ENCODE measurements around the gene GCN1. TPM values are rescaled to one million over a fixed set of nuclear protein-coding genes. Genes with fewer than 3 reads are reported as not detected.

Gene GCN1
- total and polyA plus RNA-seq, 4 donors, result 19.3 to 93.6 (median 53.1) TPM

DNA sequence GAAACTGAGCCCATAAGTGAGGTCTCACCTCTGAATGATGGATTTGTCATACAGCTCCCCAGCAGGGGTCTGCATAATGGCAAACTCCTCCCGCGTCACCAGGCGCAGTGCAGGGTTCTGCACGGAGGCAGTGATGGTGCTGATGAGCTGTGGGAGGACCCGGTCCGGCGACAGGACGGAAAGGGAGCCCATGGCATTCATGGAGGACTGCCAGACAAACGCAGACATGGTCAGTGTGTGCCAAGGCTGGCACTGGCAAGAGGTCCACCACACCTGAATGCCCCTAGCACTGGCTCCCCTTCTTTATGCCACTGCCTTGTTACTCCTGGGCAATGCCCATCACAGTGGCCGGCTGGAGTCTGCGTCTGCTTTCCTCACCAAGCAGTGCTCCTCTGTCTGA lies 32.7 kb downstream of the GCN1 start:
- Histone ChIP-seq H3K27me3 (ENCODE audit: control insufficient read depth in 3 of 3, insufficient read depth in 3 of 3, low read length in 2 of 3) (no peaks in the 10 kb centered on the region), H3K27ac (ENCODE audit: low read depth in 1 of 2, low read length in 1 of 2) (no peak overlapping the region), H3K36me3 (ENCODE audit: control insufficient read depth in 4 of 4, insufficient read depth in 4 of 4, low read length in 4 of 4) (peaks cover 41 to 73% (median 55%) of the 10 kb centered on the region in 4 donors), H3K9ac (ENCODE audit: insufficient read depth in 1 of 2, low read length in 2 of 2) (no peak overlapping the region), H3K4me3 (no peak overlapping the region), H3K4me1 (ENCODE audit: control insufficient read depth in 5 of 5, insufficient read depth in 5 of 5, low read length in 5 of 5) (no peaks in the 10 kb centered on the region), H3K9me3 (ENCODE audit: control insufficient read depth in 4 of 4, insufficient read depth in 3 of 4, low read length in 3 of 4) (no peaks in the 10 kb centered on the region)
- DNase-seq, result no peak
- ATAC-seq (ENCODE audit: insufficient read depth, low FRiP score), result no peak
- TF ChIP-seq, protein P1, sequence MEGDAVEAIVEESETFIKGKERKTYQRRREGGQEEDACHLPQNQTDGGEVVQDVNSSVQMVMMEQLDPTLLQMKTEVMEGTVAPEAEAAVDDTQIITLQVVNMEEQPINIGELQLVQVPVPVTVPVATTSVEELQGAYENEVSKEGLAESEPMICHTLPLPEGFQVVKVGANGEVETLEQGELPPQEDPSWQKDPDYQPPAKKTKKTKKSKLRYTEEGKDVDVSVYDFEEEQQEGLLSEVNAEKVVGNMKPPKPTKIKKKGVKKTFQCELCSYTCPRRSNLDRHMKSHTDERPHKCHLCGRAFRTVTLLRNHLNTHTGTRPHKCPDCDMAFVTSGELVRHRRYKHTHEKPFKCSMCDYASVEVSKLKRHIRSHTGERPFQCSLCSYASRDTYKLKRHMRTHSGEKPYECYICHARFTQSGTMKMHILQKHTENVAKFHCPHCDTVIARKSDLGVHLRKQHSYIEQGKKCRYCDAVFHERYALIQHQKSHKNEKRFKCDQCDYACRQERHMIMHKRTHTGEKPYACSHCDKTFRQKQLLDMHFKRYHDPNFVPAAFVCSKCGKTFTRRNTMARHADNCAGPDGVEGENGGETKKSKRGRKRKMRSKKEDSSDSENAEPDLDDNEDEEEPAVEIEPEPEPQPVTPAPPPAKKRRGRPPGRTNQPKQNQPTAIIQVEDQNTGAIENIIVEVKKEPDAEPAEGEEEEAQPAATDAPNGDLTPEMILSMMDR (IDR thresholded peaks at IDR 0.05; ENCODE audit: control extremely low read depth, extremely low read depth), result no peak
- WGBS, 2 donors, result 96 to 99% methylated on average over 11 of the region's 11 CpGs

DNA sequence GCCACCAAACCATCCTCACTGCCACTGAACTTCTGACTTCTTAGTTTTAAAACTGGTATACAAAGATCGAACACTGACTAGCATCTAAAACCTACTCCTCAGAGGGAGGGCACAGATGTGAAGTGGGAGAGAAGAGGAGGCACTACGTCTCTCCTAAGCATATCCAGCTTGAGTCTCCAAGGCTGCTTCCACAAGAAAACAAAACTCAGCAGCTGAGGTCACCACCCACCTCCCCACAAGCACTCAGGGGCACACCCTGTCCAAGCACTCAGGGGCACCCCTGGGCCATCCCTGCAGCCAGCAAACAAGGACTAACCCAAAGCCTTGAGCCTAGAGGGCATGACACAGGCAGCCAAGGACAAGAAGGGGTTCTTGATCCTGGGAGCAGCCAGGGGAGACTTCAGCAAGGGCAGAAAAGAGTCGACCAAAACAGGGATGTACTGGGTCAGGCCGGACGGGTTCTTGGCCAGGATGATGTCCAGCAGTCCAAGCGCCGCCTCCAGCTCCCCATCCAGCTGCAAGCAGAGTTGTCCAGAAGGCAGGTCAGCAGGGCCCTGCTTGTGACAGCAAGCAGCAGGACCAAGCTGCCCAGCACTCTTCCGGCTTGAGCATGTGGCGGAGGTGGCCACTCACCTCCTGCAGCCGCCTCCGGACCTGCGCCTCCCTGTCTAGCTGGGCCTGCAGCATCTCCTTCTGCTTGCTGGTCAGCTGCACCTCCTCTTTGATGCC lies 34.8 kb downstream of the GCN1 start:
- Histone ChIP-seq H3K4me1 (ENCODE audit: control insufficient read depth in 5 of 5, insufficient read depth in 5 of 5, low read length in 5 of 5) (no peaks in the 10 kb centered on the region), H3K9ac (ENCODE audit: insufficient read depth in 1 of 2, low read length in 2 of 2) (no peak overlapping the region), H3K36me3 (ENCODE audit: control insufficient read depth in 4 of 4, insufficient read depth in 4 of 4, low read length in 4 of 4) (peaks cover 51 to 88% (median 71%) of the 10 kb centered on the region in 4 donors), H3K27ac (ENCODE audit: low read depth in 1 of 2, low read length in 1 of 2) (no peak overlapping the region), H3K27me3 (ENCODE audit: control insufficient read depth in 3 of 3, insufficient read depth in 3 of 3, low read length in 2 of 3) (no peaks in the 10 kb centered on the region), H3K4me3 (no peak overlapping the region), H3K9me3 (ENCODE audit: control insufficient read depth in 4 of 4, insufficient read depth in 3 of 4, low read length in 3 of 4) (no peaks in the 10 kb centered on the region)
- DNase-seq (no peak), ATAC-seq (ENCODE audit: insufficient read depth, low FRiP score) (peak; percentile 3)
- 96 to 98% methylated on average over 12 of the region's 12 CpGs for WGBS, 2 donors
- TF ChIP-seq, protein P1 (IDR thresholded peaks at IDR 0.05; ENCODE audit: control extremely low read depth, extremely low read depth), result no peak

DNA sequence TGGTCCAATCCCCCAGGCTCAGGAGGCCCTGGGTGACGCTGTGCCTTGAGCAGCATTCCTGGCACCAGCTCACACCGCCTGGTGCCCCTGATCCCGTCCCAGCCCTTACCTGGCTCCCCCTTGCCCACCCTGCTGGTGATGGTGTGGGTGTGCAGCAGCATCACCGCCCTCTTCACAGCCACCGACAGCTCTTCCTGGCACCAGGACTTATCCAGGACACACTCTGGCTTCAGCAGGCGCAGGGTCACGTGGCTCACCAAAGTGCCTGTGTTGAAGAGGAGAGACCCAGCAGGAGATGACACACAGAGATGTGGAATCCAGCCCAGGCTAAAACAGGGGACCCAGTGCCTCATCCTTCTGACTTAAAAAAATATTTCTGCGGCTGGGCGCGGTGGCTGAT lies 36.2 kb downstream of the GCN1 start:
- no peak overlapping the region for H3K9ac ChIP-seq (ENCODE audit: insufficient read depth in 1 of 2, low read length in 2 of 2)
- no peaks in the 10 kb centered on the region for H3K27me3 ChIP-seq (ENCODE audit: control insufficient read depth in 3 of 3, insufficient read depth in 3 of 3, low read length in 2 of 3)
- H3K9me3 ChIP-seq (ENCODE audit: control insufficient read depth in 4 of 4, insufficient read depth in 3 of 4, low read length in 3 of 4), result no peaks in the 10 kb centered on the region
- WGBS, 2 donors, result 96 to 98% methylated on average over 10 of the region's 10 CpGs
- DNase-seq, result no peak
- ATAC-seq (ENCODE audit: insufficient read depth, low FRiP score), result no peak
- H3K4me1 ChIP-seq (ENCODE audit: control insufficient read depth in 5 of 5, insufficient read depth in 5 of 5, low read length in 5 of 5), result no peaks in the 10 kb centered on the region
- H3K27ac ChIP-seq (ENCODE audit: low read depth in 1 of 2, low read length in 1 of 2), result no peak overlapping the region
- H3K36me3 ChIP-seq (ENCODE audit: control insufficient read depth in 4 of 4, insufficient read depth in 4 of 4, low read length in 4 of 4), result peaks cover 53 to 86% (median 75%) of the 10 kb centered on the region in 4 donors
- TF ChIP-seq, protein P1 (IDR thresholded peaks at IDR 0.05; ENCODE audit: control extremely low read depth, extremely low read depth), result no peak
- H3K4me3 ChIP-seq, result no peak overlapping the region
